ENCODE data around the gene FOCAD. TPM values are rescaled to one million over a fixed set of nuclear protein-coding genes. Genes with fewer than 3 reads are reported as not detected.

Gene FOCAD
- polyA plus RNA-seq, 4 donors, result 24.7 to 36.1 (median 29.6) TPM

- no peak for DNase-seq (ENCODE audit: low read depth in 4 of 4, low spot score in 2 of 4)
Observed at GRCh38 chr9:21042466-21042865, 358.4 kb downstream of the FOCAD start.

GRCh38 chr9:21043841-21044240 lies 359.8 kb downstream of the FOCAD start:
- no peak for DNase-seq (ENCODE audit: low read depth in 4 of 4, low spot score in 2 of 4)

Other genes starting within 250 kb of the FOCAD start
- gene MLLT3, start 61.8 kb upstream of the FOCAD start, polyA plus RNA-seq (ENCODE audit: insufficient read length in 4 of 4), result 10 to 100 TPM; 24.2 to 35.4 (median 30.9) TPM